Neural cell (in vitro differentiated cells): ENCODE results near the gene HTR7. TPM values are rescaled to one million over a fixed set of nuclear protein-coding genes. Genes with fewer than 3 reads are reported as not detected.

Experiments
- H2AFZ ChIP-seq: fragments of 200-600, 300-800 bp; sonication (generic), shearing (Covaris generic); 2 replicates; pipeline ENCODE4 v1.6.0; 2014; ENCODE audit warnings: low read depth, mild to moderate bottlenecking, antibody characterized with exemption, low read length, moderate library complexity
- H3F3A ChIP-seq: fragments of 200-600 bp; shearing (Covaris generic); 2 replicates; pipeline ENCODE4 v1.6.1; 2016; ENCODE audit warnings: mild to moderate bottlenecking, moderate library complexity, mixed read lengths, antibody characterized with exemption, low read length; ENCODE audit not compliant: insufficient read depth, poor library complexity, severe bottlenecking
- H3K27ac ChIP-seq: fragments of 200-600, 300-800 bp; sonication (generic), shearing (Covaris generic); 2 replicates; pipeline ENCODE4 v1.5.1; 2014; ENCODE audit warnings: mild to moderate bottlenecking, low read length, moderate library complexity
- H3K27me3 ChIP-seq: fragments of 300-800, 200-600 bp; sonication (generic), shearing (Covaris generic); 2 replicates; pipeline ENCODE4 v1.6.0; 2014; ENCODE audit warnings: mild to moderate bottlenecking, low read depth, low read length, moderate library complexity; ENCODE audit not compliant: insufficient read depth
- H3K36me3 ChIP-seq: fragments of 300-800, 200-600 bp; sonication (generic), shearing (Covaris generic); 2 replicates; pipeline ENCODE4 v1.5.1; 2014; ENCODE audit warnings: mild to moderate bottlenecking, antibody characterized with exemption, low read length, moderate library complexity; ENCODE audit not compliant: insufficient read depth
- H3K4me2 ChIP-seq: fragments of 300-800, 200-600 bp; sonication (generic), shearing (Covaris generic); 2 replicates; pipeline ENCODE4 v1.6.0; 2014; ENCODE audit warnings: mild to moderate bottlenecking, low read length
- H3K4me3 ChIP-seq: fragments of 300-800, 200-600 bp; sonication (generic), shearing (Covaris generic); 2 replicates; pipeline ENCODE4 v1.5.1; 2014; ENCODE audit warnings: mild to moderate bottlenecking, low read length, moderate library complexity
- H3K79me2 ChIP-seq: fragments of 200-600 bp; shearing (Covaris generic); replicated peaks from 2 replicates; pipeline ENCODE4 v1.6.0; 2014; ENCODE audit warnings: mild to moderate bottlenecking, low read length, moderate library complexity; ENCODE audit not compliant: insufficient read depth
- H3K9ac ChIP-seq: fragments of 300-800, 200-600 bp; sonication (generic), shearing (Covaris generic); 2 replicates; pipeline ENCODE4 v1.6.1; 2016; ENCODE audit warnings: mild to moderate bottlenecking, low read length, mixed read lengths
- H3K9me2 ChIP-seq: fragments of 200-600 bp; shearing (Covaris generic); 2 replicates; pipeline ENCODE4 v1.6.1; 2016; ENCODE audit warnings: mild to moderate bottlenecking, low read length, mixed read lengths; ENCODE audit not compliant: insufficient read depth
- H3K9me3 ChIP-seq: fragments of 200-600, 300-800 bp; sonication (generic), shearing (Covaris generic); 2 replicates; pipeline ENCODE4 v1.6.1; 2016; ENCODE audit warnings: mild to moderate bottlenecking, mixed run types, low read length, moderate library complexity, mixed read lengths
- H4K20me1 ChIP-seq: fragments of 200-600 bp; shearing (Covaris generic); 2 replicates; pipeline ENCODE4 v1.6.1; 2016; ENCODE audit warnings: mild to moderate bottlenecking, mixed run types; ENCODE audit not compliant: insufficient read depth
- EP300 ChIP-seq: fragments of 450-650 bp; conservative IDR thresholded peaks from 2 replicates; pipeline ENCODE4 v1.6.1; 2014; ENCODE audit warnings: antibody characterized with exemption, mild to moderate bottlenecking, moderate library complexity; ENCODE audit not compliant: poor library complexity, severe bottlenecking
- EZH2 ChIP-seq: fragments of 200-600, 300-800 bp; shearing (Covaris generic), sonication (generic); IDR thresholded peaks from 2 replicates; pipeline ENCODE4 v1.6.1; 2014; ENCODE audit warnings: antibody characterized with exemption, low read length, borderline replicate concordance, mild to moderate bottlenecking; ENCODE audit not compliant: insufficient read depth, poor library complexity, severe bottlenecking
- MXI1 ChIP-seq: fragments of 450-650 bp; conservative IDR thresholded peaks from 2 replicates; pipeline ENCODE4 v1.6.1; 2014; ENCODE audit warnings: antibody characterized with exemption, mild to moderate bottlenecking; ENCODE audit not compliant: poor library complexity, severe bottlenecking
- POLR2AphosphoS5 ChIP-seq: IDR thresholded peaks from 2 replicates; pipeline ENCODE4 v1.6.1; 2012
- RAD21 ChIP-seq: fragments of 450-650 bp; conservative IDR thresholded peaks from 2 replicates; pipeline ENCODE4 v1.6.1; 2014; ENCODE audit warnings: antibody characterized with exemption, mild to moderate bottlenecking, moderate library complexity
- REST ChIP-seq: IDR thresholded peaks from 2 replicates; pipeline ENCODE4 v1.6.1; 2012; ENCODE audit warnings: borderline replicate concordance
- SMC3 ChIP-seq: fragments of 450-650 bp; conservative IDR thresholded peaks from 2 replicates; pipeline ENCODE4 v1.6.1; 2014; ENCODE audit warnings: antibody characterized with exemption, mild to moderate bottlenecking, moderate library complexity; ENCODE audit not compliant: poor library complexity
- TAF1 ChIP-seq: IDR thresholded peaks from 2 replicates; pipeline ENCODE4 v1.6.1; 2012; ENCODE audit warnings: low read depth
- polyA plus RNA-seq: library from polyadenylated mRNA; depleted of rRNA; stranded (reverse); fragments of >200 nt; gene quantifications from 2 replicates; pipeline ENCODE4 v1.2.3, GENCODE V29; 2014
- TF ChIP-seq, protein P1 (sequence below): fragments of 450-650 bp; IDR thresholded peaks from 2 replicates; pipeline ENCODE4 v1.5.1; 2014; ENCODE audit warnings: antibody characterized with exemption, mild to moderate bottlenecking, moderate library complexity; ENCODE audit not compliant: poor library complexity, severe bottlenecking

The HTR7 gene
- polyA plus RNA-seq, 1 donor from 2014 or later = 0.95 TPM

DNA sequence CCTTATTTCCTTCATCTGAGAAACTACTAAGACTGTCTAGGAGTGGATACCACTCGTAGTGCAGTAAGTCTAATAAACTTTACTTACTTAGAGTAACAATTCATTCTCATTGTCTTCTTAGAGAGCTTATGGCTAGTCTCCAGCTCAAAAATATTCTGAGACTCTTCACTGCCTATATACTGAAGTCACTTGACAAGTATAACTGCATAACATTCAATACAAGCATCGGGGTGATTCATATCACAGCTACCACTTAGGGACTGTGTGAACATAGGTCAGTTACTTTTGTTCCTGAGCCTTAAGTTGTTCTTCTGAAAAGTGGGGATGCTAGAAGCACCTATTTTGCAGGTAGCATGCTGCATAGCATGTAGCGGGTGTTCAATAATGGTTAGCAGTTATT, 111.0 kb downstream of the HTR7 start:
- Histone ChIP-seq H3K79me2 (no peaks in the 10 kb centered on the region), H3K4me3 (no peak overlapping the region), H3K9ac (no peak overlapping the region), H4K20me1 (no peaks in the 10 kb centered on the region), H3F3A (no peaks in the 10 kb centered on the region), H3K4me2 (no peak overlapping the region), H3K36me3 (no peaks in the 10 kb centered on the region), H3K9me2 (no peaks in the 10 kb centered on the region), H2AFZ (no peak overlapping the region), H3K27me3 (no peaks in the 10 kb centered on the region), H3K27ac (no peak overlapping the region), H3K9me3 (no peaks in the 10 kb centered on the region)
- no peak for TF ChIP-seq POLR2AphosphoS5
- no peak for TF ChIP-seq EP300
- TF ChIP-seq MXI1 = no peak
- no peak for TF ChIP-seq TAF1
- no peak for TF ChIP-seq REST
- no peak for TF ChIP-seq EZH2
- TF ChIP-seq, protein P1, sequence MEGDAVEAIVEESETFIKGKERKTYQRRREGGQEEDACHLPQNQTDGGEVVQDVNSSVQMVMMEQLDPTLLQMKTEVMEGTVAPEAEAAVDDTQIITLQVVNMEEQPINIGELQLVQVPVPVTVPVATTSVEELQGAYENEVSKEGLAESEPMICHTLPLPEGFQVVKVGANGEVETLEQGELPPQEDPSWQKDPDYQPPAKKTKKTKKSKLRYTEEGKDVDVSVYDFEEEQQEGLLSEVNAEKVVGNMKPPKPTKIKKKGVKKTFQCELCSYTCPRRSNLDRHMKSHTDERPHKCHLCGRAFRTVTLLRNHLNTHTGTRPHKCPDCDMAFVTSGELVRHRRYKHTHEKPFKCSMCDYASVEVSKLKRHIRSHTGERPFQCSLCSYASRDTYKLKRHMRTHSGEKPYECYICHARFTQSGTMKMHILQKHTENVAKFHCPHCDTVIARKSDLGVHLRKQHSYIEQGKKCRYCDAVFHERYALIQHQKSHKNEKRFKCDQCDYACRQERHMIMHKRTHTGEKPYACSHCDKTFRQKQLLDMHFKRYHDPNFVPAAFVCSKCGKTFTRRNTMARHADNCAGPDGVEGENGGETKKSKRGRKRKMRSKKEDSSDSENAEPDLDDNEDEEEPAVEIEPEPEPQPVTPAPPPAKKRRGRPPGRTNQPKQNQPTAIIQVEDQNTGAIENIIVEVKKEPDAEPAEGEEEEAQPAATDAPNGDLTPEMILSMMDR = no peak
- TF ChIP-seq SMC3 = no peak
- TF ChIP-seq RAD21 = no peak

GRCh38 chr10:90745565-90745964, 112.3 kb downstream of the HTR7 start:
- no peak overlapping the region for H3K4me3 ChIP-seq
- H3K27me3 ChIP-seq = no peaks in the 10 kb centered on the region
- H2AFZ ChIP-seq = no peak overlapping the region
- H3F3A ChIP-seq = no peaks in the 10 kb centered on the region
- H3K36me3 ChIP-seq = no peaks in the 10 kb centered on the region
- no peaks in the 10 kb centered on the region for H3K9me3 ChIP-seq
- H3K79me2 ChIP-seq = no peaks in the 10 kb centered on the region
- no peaks in the 10 kb centered on the region for H4K20me1 ChIP-seq
- H3K9ac ChIP-seq = no peak overlapping the region
- H3K4me2 ChIP-seq = no peak overlapping the region
- TF ChIP-seq, protein P1 = no peak
- TF ChIP-seq EP300 (no peak), POLR2AphosphoS5 (no peak), SMC3 (no peak), REST (no peak), MXI1 (no peak), TAF1 (no peak), RAD21 (no peak), EZH2 (no peak)
- no peaks in the 10 kb centered on the region for H3K9me2 ChIP-seq
- H3K27ac ChIP-seq = no peak overlapping the region
